SK-N-SH (cell line): ENCODE results near the gene POC1B.

Experiments used
- EP300 ChIP-seq, 2 experiments: IDR thresholded peaks; 2 replicates each; pipeline versions ENCODE4 v1.4.0 to v1.6.1; 2012; ENCODE audit warnings: borderline replicate concordance in 1 of 2, low read depth in 1 of 2, low read length in 1 of 2
- FOSL2 ChIP-seq: IDR thresholded peaks from 2 replicates; pipeline ENCODE4 v1.4.0; 2012; ENCODE audit warnings: low read depth, mild to moderate bottlenecking, moderate library complexity, borderline replicate concordance
- NRF1 ChIP-seq: IDR thresholded peaks from 2 replicates; pipeline ENCODE4 v1.6.1; 2012; ENCODE audit warnings: low read depth, mild to moderate bottlenecking, low read length
- RFX5 ChIP-seq: IDR thresholded peaks from 2 replicates; pipeline ENCODE4 v1.6.1; 2012; ENCODE audit warnings: mild to moderate bottlenecking, improper control_type of control experiment, low read length
- ZBTB33 ChIP-seq: IDR thresholded peaks from 2 replicates; pipeline ENCODE4 v1.4.0; 2012; ENCODE audit warnings: low read depth, borderline replicate concordance
- TF ChIP-seq, protein P1 (sequence below): fragments of 200-600 bp; sonication (generic); IDR thresholded peaks from 2 replicates; pipeline ENCODE4 v1.6.1; 2017; ENCODE audit warnings: antibody characterized with exemption, mild to moderate bottlenecking, moderate library complexity
- TF ChIP-seq, protein P2 (sequence below): IDR thresholded peaks from 2 replicates; pipeline ENCODE4; 2012

DNA sequence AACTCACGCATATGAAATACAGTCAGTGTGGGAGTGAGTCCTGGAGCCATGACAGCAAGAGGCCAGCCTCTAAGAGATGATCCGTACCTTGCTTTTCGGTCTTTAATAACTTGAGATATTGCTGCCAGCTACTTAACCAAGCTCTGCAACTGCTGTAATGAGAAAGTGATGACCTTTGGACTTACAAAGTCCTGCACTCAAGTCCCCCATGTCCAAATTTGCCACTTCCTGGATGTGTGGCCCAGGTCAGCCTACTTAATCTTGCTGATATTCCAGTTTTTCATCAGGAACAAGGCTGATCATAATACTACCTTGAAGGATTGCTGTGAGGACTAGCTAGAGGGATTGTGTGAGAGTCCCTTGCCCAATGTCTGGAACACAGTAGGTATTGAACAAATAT lies 139.7 kb downstream of the POC1B start:
- TF ChIP-seq, protein P1, sequence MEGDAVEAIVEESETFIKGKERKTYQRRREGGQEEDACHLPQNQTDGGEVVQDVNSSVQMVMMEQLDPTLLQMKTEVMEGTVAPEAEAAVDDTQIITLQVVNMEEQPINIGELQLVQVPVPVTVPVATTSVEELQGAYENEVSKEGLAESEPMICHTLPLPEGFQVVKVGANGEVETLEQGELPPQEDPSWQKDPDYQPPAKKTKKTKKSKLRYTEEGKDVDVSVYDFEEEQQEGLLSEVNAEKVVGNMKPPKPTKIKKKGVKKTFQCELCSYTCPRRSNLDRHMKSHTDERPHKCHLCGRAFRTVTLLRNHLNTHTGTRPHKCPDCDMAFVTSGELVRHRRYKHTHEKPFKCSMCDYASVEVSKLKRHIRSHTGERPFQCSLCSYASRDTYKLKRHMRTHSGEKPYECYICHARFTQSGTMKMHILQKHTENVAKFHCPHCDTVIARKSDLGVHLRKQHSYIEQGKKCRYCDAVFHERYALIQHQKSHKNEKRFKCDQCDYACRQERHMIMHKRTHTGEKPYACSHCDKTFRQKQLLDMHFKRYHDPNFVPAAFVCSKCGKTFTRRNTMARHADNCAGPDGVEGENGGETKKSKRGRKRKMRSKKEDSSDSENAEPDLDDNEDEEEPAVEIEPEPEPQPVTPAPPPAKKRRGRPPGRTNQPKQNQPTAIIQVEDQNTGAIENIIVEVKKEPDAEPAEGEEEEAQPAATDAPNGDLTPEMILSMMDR, result no peak
- TF ChIP-seq FOSL2 (no peak), RFX5 (no peak), ZBTB33 (no peak), EP300 (IDR thresholded peaks at IDR 0.05; ENCODE audit: borderline replicate concordance in 1 of 2, low read depth in 1 of 2, low read length in 1 of 2) (no peak), NRF1 (no peak)
- TF ChIP-seq, protein P2, sequence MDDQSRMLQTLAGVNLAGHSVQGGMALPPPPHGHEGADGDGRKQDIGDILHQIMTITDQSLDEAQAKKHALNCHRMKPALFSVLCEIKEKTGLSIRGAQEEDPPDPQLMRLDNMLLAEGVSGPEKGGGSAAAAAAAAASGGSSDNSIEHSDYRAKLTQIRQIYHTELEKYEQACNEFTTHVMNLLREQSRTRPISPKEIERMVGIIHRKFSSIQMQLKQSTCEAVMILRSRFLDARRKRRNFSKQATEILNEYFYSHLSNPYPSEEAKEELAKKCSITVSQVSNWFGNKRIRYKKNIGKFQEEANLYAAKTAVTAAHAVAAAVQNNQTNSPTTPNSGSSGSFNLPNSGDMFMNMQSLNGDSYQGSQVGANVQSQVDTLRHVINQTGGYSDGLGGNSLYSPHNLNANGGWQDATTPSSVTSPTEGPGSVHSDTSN, result no peak
